ENCODE measurements around the gene SLC8B1.

The SLC8B1 gene

GRCh38 chr12:113305281-113305856 lies 29.5 kb downstream of the SLC8B1 start:
- TF ChIP-seq CTCF (IDR thresholded peaks at IDR 0.05; ENCODE audit: control insufficient read depth, insufficient read depth, low read depth, low read length, missing control alignments), result no peak
- no peak overlapping the region for H3K4me3 ChIP-seq (ENCODE audit: control insufficient read depth, low read depth, low read length)
- no peak for DNase-seq (ENCODE audit: low read depth)

- DNase-seq (ENCODE audit: low read depth), result no peak
- TF ChIP-seq CTCF (IDR thresholded peaks at IDR 0.05; ENCODE audit: control insufficient read depth, insufficient read depth, low read depth, low read length, missing control alignments), result no peak
- no peak overlapping the region for H3K4me3 ChIP-seq (ENCODE audit: control insufficient read depth, low read depth, low read length)
Measured at GRCh38 chr12:113302886-113303640, 31.8 kb downstream of the SLC8B1 start.

- DNase-seq (ENCODE audit: low read depth), result no peak
Measured at GRCh38 chr12:113302466-113302865, 32.4 kb downstream of the SLC8B1 start.

GRCh38 chr12:113301811-113302210 lies 33.1 kb downstream of the SLC8B1 start:
- DNase-seq (ENCODE audit: low read depth), result no peak
- no peak for TF ChIP-seq CTCF (IDR thresholded peaks at IDR 0.05; ENCODE audit: control insufficient read depth, insufficient read depth, low read depth, low read length, missing control alignments)
- no peak overlapping the region for H3K4me3 ChIP-seq (ENCODE audit: control insufficient read depth, low read depth, low read length)

More at GRCh38 chr12:113302466-113302865, 32.4 kb downstream of the SLC8B1 start:
- no peak overlapping the region for H3K4me3 ChIP-seq (ENCODE audit: control insufficient read depth, low read depth, low read length)
- TF ChIP-seq CTCF (IDR thresholded peaks at IDR 0.05; ENCODE audit: control insufficient read depth, insufficient read depth, low read depth, low read length, missing control alignments), result no peak

- DNase-seq (ENCODE audit: low read depth), result peak; percentile 43
- no peak for TF ChIP-seq CTCF (IDR thresholded peaks at IDR 0.05; ENCODE audit: control insufficient read depth, insufficient read depth, low read depth, low read length, missing control alignments)
- H3K4me3 ChIP-seq (ENCODE audit: control insufficient read depth, low read depth, low read length), result no peak overlapping the region
Measured at GRCh38 chr12:113299619-113300237, 35.2 kb downstream of the SLC8B1 start.

GRCh38 chr12:113298861-113299545 lies 35.9 kb downstream of the SLC8B1 start:
- no peak for TF ChIP-seq CTCF (IDR thresholded peaks at IDR 0.05; ENCODE audit: control insufficient read depth, insufficient read depth, low read depth, low read length, missing control alignments)
- H3K4me3 ChIP-seq (ENCODE audit: control insufficient read depth, low read depth, low read length), result no peak overlapping the region
- DNase-seq (ENCODE audit: low read depth), result no peak
